Esophagus squamous epithelium (tissue), 4 donors: ENCODE data around the gene STX19.

Source experiments
- POLR2A ChIP-seq, 4 donors: fragments of 450-650 bp; IDR thresholded peaks; one replicate each; pipeline ENCODE4 v1.6.1; 2017; ENCODE audit warnings: antibody characterized with exemption in 4 of 4, mild to moderate bottlenecking in 4 of 4, moderate library complexity in 3 of 4
- TF ChIP-seq, protein P1 (sequence below), 6 experiments: fragments of 450-650 bp in 4 of 6; fragments of 200-600 bp in 2 of 6; sonication (generic) in 2 of 6; IDR thresholded peaks; one replicate each; pipeline ENCODE4 v1.5.1; 2016 to 2019; ENCODE audit warnings: antibody characterized with exemption in 6 of 6, mild to moderate bottlenecking in 4 of 6, moderate library complexity in 4 of 6

DNA sequence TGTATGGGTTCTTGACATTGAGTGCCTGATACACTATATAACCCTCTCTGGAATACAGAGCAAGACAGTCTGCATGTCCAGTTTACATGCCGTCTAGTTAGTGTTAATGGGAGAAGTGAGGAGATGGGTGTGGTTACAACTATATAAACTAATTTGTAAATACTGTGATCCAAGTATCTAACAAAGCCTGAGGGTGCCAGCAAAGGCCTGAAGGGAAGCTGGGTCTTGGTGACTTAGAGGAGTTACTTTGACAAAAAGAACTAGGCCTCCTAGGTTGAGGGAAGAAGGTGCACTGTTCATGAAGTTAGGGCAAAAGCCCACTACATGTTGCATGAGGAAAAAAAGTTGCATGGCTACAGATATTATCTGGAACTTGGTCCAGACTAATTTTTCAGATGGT is 36.7 kb upstream of the STX19 start:
- TF ChIP-seq, protein P1, sequence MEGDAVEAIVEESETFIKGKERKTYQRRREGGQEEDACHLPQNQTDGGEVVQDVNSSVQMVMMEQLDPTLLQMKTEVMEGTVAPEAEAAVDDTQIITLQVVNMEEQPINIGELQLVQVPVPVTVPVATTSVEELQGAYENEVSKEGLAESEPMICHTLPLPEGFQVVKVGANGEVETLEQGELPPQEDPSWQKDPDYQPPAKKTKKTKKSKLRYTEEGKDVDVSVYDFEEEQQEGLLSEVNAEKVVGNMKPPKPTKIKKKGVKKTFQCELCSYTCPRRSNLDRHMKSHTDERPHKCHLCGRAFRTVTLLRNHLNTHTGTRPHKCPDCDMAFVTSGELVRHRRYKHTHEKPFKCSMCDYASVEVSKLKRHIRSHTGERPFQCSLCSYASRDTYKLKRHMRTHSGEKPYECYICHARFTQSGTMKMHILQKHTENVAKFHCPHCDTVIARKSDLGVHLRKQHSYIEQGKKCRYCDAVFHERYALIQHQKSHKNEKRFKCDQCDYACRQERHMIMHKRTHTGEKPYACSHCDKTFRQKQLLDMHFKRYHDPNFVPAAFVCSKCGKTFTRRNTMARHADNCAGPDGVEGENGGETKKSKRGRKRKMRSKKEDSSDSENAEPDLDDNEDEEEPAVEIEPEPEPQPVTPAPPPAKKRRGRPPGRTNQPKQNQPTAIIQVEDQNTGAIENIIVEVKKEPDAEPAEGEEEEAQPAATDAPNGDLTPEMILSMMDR (IDR thresholded peaks at IDR 0.05) = no peak
- TF ChIP-seq POLR2A (IDR thresholded peaks at IDR 0.05) = no peak
